Thyroid gland (tissue), 4 donors: ENCODE data around the gene B3GNT2. TPM values are rescaled to one million over a fixed set of nuclear protein-coding genes. Genes with fewer than 3 reads are reported as not detected.

Experiments used
- DNase-seq, 2 donors: peaks; one replicate each; pipeline ENCODE4 v3.0.0-alpha.2; 2019
- H3K27ac ChIP-seq, 3 donors: fragments of 200-600 bp; sonication (generic); 1 replicate in 2 of 3; 2 replicates in 1 of 3; pipeline ENCODE4 v1.5.1; 2016 to 2019; ENCODE audit warnings: mild to moderate bottlenecking in 1 of 3, moderate library complexity in 1 of 3
- H3K27me3 ChIP-seq: fragments of 200-600 bp; sonication (generic); one replicate; pipeline ENCODE4 v1.5.1; 2019
- H3K36me3 ChIP-seq, 2 donors: fragments of 200-600 bp; sonication (generic); one replicate each; pipeline ENCODE4 v1.5.1; 2016 to 2019
- H3K4me1 ChIP-seq, 2 donors: fragments of 200-600 bp; sonication (generic); one replicate each; pipeline ENCODE4 v1.5.1; 2017 to 2019
- H3K4me3 ChIP-seq, 3 donors: fragments of 200-600 bp; sonication (generic); replicated peaks in 1 of 3; 1 replicate in 2 of 3; 2 replicates in 1 of 3; pipeline ENCODE4 v1.5.1; 2016; ENCODE audit warnings: mild to moderate bottlenecking in 1 of 3
- H3K9me3 ChIP-seq: fragments of 200-600 bp; sonication (generic); one replicate; pipeline ENCODE4 v1.5.1; 2017
- CTCF ChIP-seq, 6 experiments: fragments of 200-600 bp in 3 of 6; fragments of 450-650 bp in 3 of 6; sonication (generic) in 3 of 6; IDR thresholded peaks; one replicate each; pipeline ENCODE4 v1.5.1; 2016 to 2019; ENCODE audit warnings: antibody characterized with exemption in 6 of 6, mild to moderate bottlenecking in 2 of 6, inconsistent platforms in 1 of 6, moderate library complexity in 1 of 6
- POLR2A ChIP-seq, 2 donors: fragments of 450-650 bp; IDR thresholded peaks; one replicate each; pipeline ENCODE4 v1.6.1; 2017; ENCODE audit warnings: antibody characterized with exemption in 2 of 2, mild to moderate bottlenecking in 2 of 2, moderate library complexity in 1 of 2
- WGBS, 2 donors: methylation state at CpG; one replicate each; pipeline ENCODE4 v1.1.5; 2017; 5-methylcytosine and 5-hydroxymethylcytosine counted together
- intact Hi-C: fragments of 100-400 bp; cut with DNase I; formaldehyde crosslinking; loops from one replicate; pipeline ENCODE4 v1.15.1; 2023
- total RNA-seq, 4 donors: library from RNA; depleted of rRNA; stranded (reverse); fragments of >200 nt; gene quantifications; one replicate each; pipeline ENCODE4 v1.2.3, GENCODE V29; 2016

B3GNT2 gene
- total RNA-seq, 4 donors from 2014 or later: 18.9 to 37.1 (median 27.3) TPM

- peaks cover 5 to 38% of the 10 kb centered on the region in 2 donors for H3K4me1 ChIP-seq
- intact Hi-C loops: no loop called here
- peaks cover 8 to 10% of the 10 kb centered on the region in 2 donors for H3K36me3 ChIP-seq
- no peak overlapping the region for H3K4me3 ChIP-seq
- H3K27me3 ChIP-seq: no peaks in the 10 kb centered on the region
- H3K27ac ChIP-seq: no peak overlapping the region
- TF ChIP-seq POLR2A (IDR thresholded peaks at IDR 0.05) (no peak), CTCF (IDR thresholded peaks at IDR 0.05) (no peak)
- WGBS, 2 donors: 52 to 69% methylated on average over 1 of the region's 1 CpG
- no peaks in the 10 kb centered on the region for H3K9me3 ChIP-seq
- DNase-seq: no peak
Observed at GRCh38 chr2:62221141-62221540, 25.2 kb downstream of the B3GNT2 start.

- Histone ChIP-seq H3K9me3 (no peaks in the 10 kb centered on the region), H3K27me3 (no peaks in the 10 kb centered on the region), H3K4me1 (peaks cover 0 to 28% of the 10 kb centered on the region in 2 donors), H3K4me3 (no peak overlapping the region), H3K36me3 (peaks cover 8 to 10% of the 10 kb centered on the region in 2 donors), H3K27ac (no peak overlapping the region)
- intact Hi-C loops: no loop called here
- TF ChIP-seq CTCF (IDR thresholded peaks at IDR 0.05): no peak
- no peak for TF ChIP-seq POLR2A (IDR thresholded peaks at IDR 0.05)
- 94 to 96% methylated on average over 12 of the region's 12 CpGs for WGBS, 2 donors
- no peak for DNase-seq
Observed at GRCh38 chr2:62222171-62222570, 26.3 kb downstream of the B3GNT2 start.

- Histone ChIP-seq H3K4me1 (peaks cover 0 to 24% of the 10 kb centered on the region in 2 donors), H3K27ac (no peak overlapping the region), H3K9me3 (no peaks in the 10 kb centered on the region), H3K36me3 (peaks cover 8 to 10% of the 10 kb centered on the region in 2 donors), H3K4me3 (no peak overlapping the region), H3K27me3 (no peaks in the 10 kb centered on the region)
- TF ChIP-seq POLR2A (IDR thresholded peaks at IDR 0.05): no peak
- no peak for TF ChIP-seq CTCF (IDR thresholded peaks at IDR 0.05)
- intact Hi-C loops: no loop called here
- DNase-seq: no peak
- 83 to 93% methylated on average over 8 of the region's 8 CpGs for WGBS, 2 donors
Observed at GRCh38 chr2:62222674-62223073, 26.8 kb downstream of the B3GNT2 start.

GRCh38 chr2:62224976-62225375 lies 29.1 kb downstream of the B3GNT2 start:
- Histone ChIP-seq H3K36me3 (peaks cover 8 to 10% of the 10 kb centered on the region in 2 donors), H3K4me1 (peaks cover 0 to 7% of the 10 kb centered on the region in 2 donors), H3K9me3 (no peaks in the 10 kb centered on the region), H3K27ac (no peak overlapping the region), H3K4me3 (no peak overlapping the region), H3K27me3 (no peaks in the 10 kb centered on the region)
- intact Hi-C loops: no loop called here
- TF ChIP-seq CTCF (IDR thresholded peaks at IDR 0.05): no peak
- no peak for TF ChIP-seq POLR2A (IDR thresholded peaks at IDR 0.05)
- no peak for DNase-seq
- WGBS, 2 donors: 70 to 80% methylated on average over 1 of the region's 1 CpG

GRCh38 chr2:62227386-62228075 lies 31.6 kb downstream of the B3GNT2 start:
- TF ChIP-seq POLR2A (IDR thresholded peaks at IDR 0.05) (no peak), CTCF (IDR thresholded peaks at IDR 0.05) (no peak)
- Histone ChIP-seq H3K27me3 (no peaks in the 10 kb centered on the region), H3K4me3 (no peak overlapping the region), H3K27ac (no peak overlapping the region), H3K4me1 (no peaks in the 10 kb centered on the region), H3K36me3 (peaks cover 8 to 10% of the 10 kb centered on the region in 2 donors), H3K9me3 (no peaks in the 10 kb centered on the region)
- DNase-seq: no peak
- WGBS, 2 donors: 84 to 85% methylated on average over 6 of the region's 6 CpGs
- intact Hi-C loops: no loop called here
